IMR-90 (cell line): ENCODE measurements around the gene ZNF277. TPM values are rescaled to one million over a fixed set of nuclear protein-coding genes. Genes with fewer than 3 reads are reported as not detected.

Source experiments
- ATAC-seq: fragments of 200-7000 bp; cut with Tn5 transposase; 2 replicates; pipeline ENCODE4 v1.9.1; 2020; ENCODE audit warnings: low read depth, mild to moderate bottlenecking, moderate library complexity
- BruUV-seq: library from RNA; stranded (reverse); fragments of 400-500 nt; replicated peaks from 2 replicates; lab custom pipeline; 2021; lab: Mats Ljungman, UMichigan
- CTCF ChIA-PET: fragments of 300-600 bp; formaldehyde crosslinking; extraction: SDS; loops from one replicate; lab custom pipeline; 2021; ENCODE audit warnings: antibody characterized with exemption; lab: Yijun Ruan, JAX
- POLR2A ChIA-PET: fragments of 300-600 bp; sonication (Branson Sonifier 250); formaldehyde crosslinking; loops from one replicate; lab custom pipeline; 2022; ENCODE audit warnings: antibody characterized with exemption; ENCODE audit not compliant: unreplicated experiment; lab: Charles Lee
- DNase-seq: peaks from one replicate; pipeline ENCODE4 v3.0.0; 2013
- H2AFZ ChIP-seq: replicated peaks from 2 replicates; pipeline ENCODE3; 2013; ENCODE audit warnings: low read length, mild to moderate bottlenecking; ENCODE audit not compliant: poor library complexity
- H2AK5ac ChIP-seq: 2 replicates; pipeline ENCODE4 v1.6.1; 2013; ENCODE audit warnings: low read depth, low read length, inconsistent platforms
- H2AK9ac ChIP-seq: replicated peaks from 2 replicates; pipeline ENCODE3; 2013; ENCODE audit warnings: mild to moderate bottlenecking, low read depth, low read length, moderate library complexity; ENCODE audit not compliant: poor library complexity
- H2BK120ac ChIP-seq: 2 replicates; pipeline ENCODE4 v1.6.1; 2013; ENCODE audit warnings: low read depth, low read length, inconsistent platforms
- H2BK15ac ChIP-seq: 3 replicates; pipeline ENCODE4 v1.6.1; 2013; ENCODE audit warnings: low read depth, low read length, inconsistent platforms
- H2BK20ac ChIP-seq: 2 replicates; pipeline ENCODE4 v1.6.1; 2013; ENCODE audit warnings: low read depth, mild to moderate bottlenecking, inconsistent platforms, low read length, moderate library complexity
- H2BK5ac ChIP-seq: 2 replicates; pipeline ENCODE4 v1.6.1; 2013; ENCODE audit warnings: mild to moderate bottlenecking, low read depth, low read length, inconsistent platforms; ENCODE audit not compliant: poor library complexity, severe bottlenecking
- H3K14ac ChIP-seq: replicated peaks from 2 replicates; pipeline ENCODE4 v1.6.1; 2013; ENCODE audit warnings: low read depth, low read length, inconsistent platforms
- H3K18ac ChIP-seq: 2 replicates; pipeline ENCODE4 v1.6.1; 2013; ENCODE audit warnings: low read depth, low read length, control low read depth
- H3K23ac ChIP-seq: 2 replicates; pipeline ENCODE4 v1.6.1; 2013; ENCODE audit warnings: low read depth, low read length, inconsistent platforms
- H3K27ac ChIP-seq: 2 replicates; pipeline ENCODE4 v1.5.1; 2013; ENCODE audit warnings: mild to moderate bottlenecking, control low read depth, low read length; ENCODE audit not compliant: insufficient read depth
- H3K27me3 ChIP-seq: 2 replicates; pipeline ENCODE4 v1.6.1; 2013; ENCODE audit warnings: low read length; ENCODE audit not compliant: control insufficient read depth, insufficient read depth
- H3K36me3 ChIP-seq: 2 replicates; pipeline ENCODE4 v1.6.1; 2013; ENCODE audit warnings: low read length, mixed read lengths; ENCODE audit not compliant: control insufficient read depth, insufficient read depth
- H3K4ac ChIP-seq: 2 replicates; pipeline ENCODE4 v1.6.1; 2013; ENCODE audit warnings: low read depth, low read length, inconsistent platforms
- H3K4me1 ChIP-seq: 2 replicates; pipeline ENCODE4 v1.6.1; 2013; ENCODE audit warnings: low read length, mixed read lengths; ENCODE audit not compliant: control insufficient read depth, insufficient read depth
- H3K4me2 ChIP-seq: 2 replicates; pipeline ENCODE4 v1.6.1; 2013; ENCODE audit warnings: low read depth, mild to moderate bottlenecking, control low read depth, low read length, moderate library complexity
- H3K4me3 ChIP-seq: 2 replicates; pipeline ENCODE4 v1.5.1; 2013; ENCODE audit warnings: low read depth, mild to moderate bottlenecking, control low read depth, low read length, moderate library complexity; ENCODE audit not compliant: insufficient read depth
- H3K56ac ChIP-seq: 2 replicates; pipeline ENCODE4 v1.6.1; 2013; ENCODE audit warnings: low read length, inconsistent platforms; ENCODE audit not compliant: insufficient read depth; ENCODE audit errors: extremely low read depth
- H3K79me1 ChIP-seq, 2 experiments: 2 replicates each; pipeline ENCODE4 v1.6.1; 2013; ENCODE audit warnings: low read length in 2 of 2, inconsistent platforms in 1 of 2, low read depth in 1 of 2
- H3K9ac ChIP-seq: 2 replicates; pipeline ENCODE4 v1.6.1; 2013; ENCODE audit warnings: low read depth, low read length, control low read depth
- H3K9me1 ChIP-seq: 2 replicates; pipeline ENCODE4 v1.6.1; 2013; ENCODE audit warnings: low read length, inconsistent platforms; ENCODE audit not compliant: insufficient read depth
- H3K9me3 ChIP-seq: 2 replicates; pipeline ENCODE4 v1.6.1; 2013; ENCODE audit warnings: low read length; ENCODE audit not compliant: control insufficient read depth, insufficient read depth
- H4K20me1 ChIP-seq: 2 replicates; pipeline ENCODE4 v1.6.1; 2013; ENCODE audit warnings: low read length, inconsistent platforms; ENCODE audit not compliant: insufficient read depth
- H4K5ac ChIP-seq: 2 replicates; pipeline ENCODE4 v1.6.1; 2013; ENCODE audit warnings: mild to moderate bottlenecking, low read depth, low read length, control low read depth
- H4K8ac ChIP-seq, 2 experiments: 2 replicates each; pipeline ENCODE4 v1.6.1; 2013; ENCODE audit warnings: low read depth in 2 of 2, low read length in 2 of 2, control low read depth in 1 of 2, inconsistent platforms in 1 of 2
- H4K91ac ChIP-seq: 2 replicates; pipeline ENCODE4 v1.6.1; 2013; ENCODE audit warnings: low read depth, low read length, inconsistent platforms; ENCODE audit not compliant: insufficient read depth
- CHD1 ChIP-seq: IDR thresholded peaks from 2 replicates; pipeline ENCODE4 v1.6.1; 2012; ENCODE audit warnings: low read depth, low read length, improper control_type of control experiment
- ELK1 ChIP-seq: fragments of 150-350 bp; IDR thresholded peaks from 2 replicates; pipeline ENCODE4 v1.6.1; 2016; ENCODE audit warnings: low read depth, mild to moderate bottlenecking, low read length, moderate library complexity, borderline replicate concordance
- MAZ ChIP-seq: IDR thresholded peaks from 2 replicates; pipeline ENCODE4 v1.6.1; 2012; ENCODE audit warnings: low read depth, mild to moderate bottlenecking, low read length, improper control_type of control experiment, moderate library complexity, borderline replicate concordance
- NFE2L2 ChIP-seq: fragments of 150-350 bp; IDR thresholded peaks from 2 replicates; pipeline ENCODE4 v1.6.1; 2016; ENCODE audit warnings: low read depth, mild to moderate bottlenecking, low read length
- POLR2A ChIP-seq: IDR thresholded peaks from 2 replicates; pipeline ENCODE4 v1.6.1; 2012; ENCODE audit warnings: mild to moderate bottlenecking, low read depth, low read length
- RAD21 ChIP-seq: IDR thresholded peaks from 2 replicates; pipeline ENCODE4 v1.6.1; 2012; ENCODE audit warnings: low read length, improper control_type of control experiment
- SMC3 ChIP-seq: fragments of 150-350 bp; IDR thresholded peaks from 2 replicates; pipeline ENCODE4 v1.6.1; 2016; ENCODE audit warnings: low read depth, mild to moderate bottlenecking, antibody characterized with exemption, low read length, moderate library complexity
- WGBS, 2 experiments: methylation state at CpG; one replicate each; pipeline versions ENCODE4 v1.1.5 to v1.1.7; 2013; ENCODE audit warnings: missing lambda C conversion rate in 2 of 2; ENCODE audit not compliant: insufficient read length in 1 of 2; ENCODE audit errors: extremely low coverage in 2 of 2; 5-methylcytosine and 5-hydroxymethylcytosine counted together
- dilution Hi-C: fragments of 300-500 bp; cut with HindIII; formaldehyde crosslinking; loops from one replicate; pipeline ENCODE4 v1.14.3; 2018; ENCODE audit warnings: low sequenced_read_pairs; ENCODE audit not compliant: unreplicated experiment
- in situ Hi-C: fragments of 300-500 bp; cut with MboI; formaldehyde crosslinking; loops from 3 replicates; pipeline ENCODE4 v1.14.3; 2019; ENCODE audit warnings: low sequenced_read_pairs, inconsistent platforms, mixed read lengths
- intact Hi-C: fragments of 100-400 bp; cut with micrococcal nuclease; formaldehyde crosslinking; loops from 2 replicates; pipeline ENCODE4 v1.10.0; 2022
- polyA plus RNA-seq, 3 experiments: library from polyadenylated mRNA; depleted of rRNA; stranded (reverse); fragments of >200 nt; gene quantifications; 2 replicates each; pipeline ENCODE4 v1.2.3, GENCODE V29; 2012; ENCODE audit warnings: low replicate concordance in 1 of 3
- total RNA-seq: library from RNA; depleted of rRNA; stranded (reverse); fragments of >200 nt; gene quantifications from 2 replicates; pipeline ENCODE4 v1.2.3, GENCODE V29; 2012

ZNF277 gene
- total and polyA plus RNA-seq, 2 of the 4 experiments (the other 2 are of a cell fraction), result 7.3 to 21.3 TPM

DNA sequence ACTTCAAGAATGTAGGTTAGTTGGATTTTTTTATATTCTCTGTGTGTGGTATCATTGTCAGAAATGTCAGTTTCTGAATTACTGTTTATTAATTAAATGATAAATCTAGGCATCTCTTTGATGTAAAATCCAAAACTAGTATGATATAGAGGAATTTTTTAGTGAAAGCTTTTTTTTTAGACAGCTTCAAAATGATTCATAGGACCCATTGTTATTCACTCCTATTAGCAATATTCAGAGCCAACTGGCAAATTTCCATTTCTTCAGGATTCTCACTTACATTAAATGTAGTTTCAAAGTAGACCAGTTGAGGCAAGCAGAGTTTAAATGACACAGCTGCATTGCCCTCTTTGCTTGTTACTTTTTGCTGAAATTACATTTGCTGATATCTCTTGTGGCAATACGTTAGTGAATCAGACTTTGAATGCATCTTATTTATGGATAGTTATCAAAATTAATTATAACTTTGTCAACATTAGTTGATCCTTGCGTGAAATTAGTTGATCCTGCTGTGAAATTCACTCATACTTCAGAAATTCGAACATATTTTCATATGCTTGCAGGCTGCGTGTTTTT, 20.3 kb downstream of the ZNF277 start:
- DNase-seq (no peak), ATAC-seq (no peak)
- H3K9ac ChIP-seq, result no peak overlapping the region
- H2AK5ac ChIP-seq, result no peak overlapping the region
- H3K9me1 ChIP-seq, result no peaks in the 10 kb centered on the region
- no peak overlapping the region for H3K18ac ChIP-seq
- H2BK120ac ChIP-seq, result no peak overlapping the region
- dilution Hi-C loops (no loop called here), in situ Hi-C loops (no loop called here), intact Hi-C loops (no loop called here)
- ChIA-PET POLR2A (no interaction called here), CTCF (no interaction called here)
- no peak overlapping the region for H2BK5ac ChIP-seq
- no peaks in the 10 kb centered on the region for H3K4me1 ChIP-seq
- TF ChIP-seq SMC3 (no peak), NFE2L2 (no peak), RAD21 (no peak), POLR2A (no peak), CHD1 (no peak), ELK1 (no peak), MAZ (no peak)
- no peak overlapping the region for H2AFZ ChIP-seq
- H2BK20ac ChIP-seq, result no peak overlapping the region
- H3K56ac ChIP-seq, result no peak overlapping the region
- H3K4ac ChIP-seq, result no peak overlapping the region
- H3K4me3 ChIP-seq, result no peak overlapping the region
- H3K27me3 ChIP-seq, result no peaks in the 10 kb centered on the region
- H4K20me1 ChIP-seq, result peaks cover 3% of the 10 kb centered on the region; the same call in 1 of the 2 replicates
- BruUV-seq, result no TSS peak
- no peak overlapping the region for H4K5ac ChIP-seq
- WGBS, 2 experiments, result no CpG with 5 or more reads among the region's 4 CpGs
- no peak overlapping the region for H3K23ac ChIP-seq
- no peak overlapping the region for H4K91ac ChIP-seq
- no peaks in the 10 kb centered on the region for H3K36me3 ChIP-seq
- H3K9me3 ChIP-seq, result no peaks in the 10 kb centered on the region
- no peak overlapping the region for H4K8ac ChIP-seq
- peaks cover 27 to 28% of the 10 kb centered on the region in 2 experiments for H3K79me1 ChIP-seq
- H2BK15ac ChIP-seq, result no peak overlapping the region
- no peak overlapping the region for H3K27ac ChIP-seq
- H3K4me2 ChIP-seq, result no peak overlapping the region
- no peak overlapping the region for H3K14ac ChIP-seq
- H2AK9ac ChIP-seq, result no peak overlapping the region
